Activated CD4-positive, CD25-positive, alpha-beta regulatory T cell treated with anti-CD3 and anti-CD28 coated beads, Interleukin-2, amount 50 U/mL, for 24 hours (primary cell): ENCODE results near the gene SLC24A4.

Experiments used
- ATAC-seq, 2 donors: fragments of 150-1000 bp; cut with Tn5 transposase; one replicate each; pipeline ENCODE4 v1.10.0; 2021; ENCODE audit warnings: mild to moderate bottlenecking in 1 of 2, moderate library complexity in 1 of 2

The SLC24A4 gene

DNA sequence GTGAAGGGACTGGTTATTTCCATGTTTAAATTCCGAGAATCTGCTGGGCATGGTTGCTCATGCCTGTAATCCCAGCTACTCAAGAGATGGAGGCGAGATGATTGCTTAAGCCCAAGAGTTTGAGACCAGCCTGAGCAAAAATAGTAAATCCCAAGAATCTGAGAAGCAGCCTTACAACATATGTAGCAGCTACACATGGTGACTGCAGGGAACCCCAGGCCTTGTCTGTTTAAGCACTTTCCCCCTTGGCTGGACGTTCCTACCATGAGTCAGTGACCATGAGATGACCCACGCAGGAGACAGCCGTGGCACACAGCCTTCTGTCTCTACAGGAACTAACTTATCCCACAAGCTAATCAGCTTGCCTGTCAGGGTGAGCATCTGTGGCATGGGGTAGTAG, 5.5 kb upstream of the SLC24A4 start:
- ATAC-seq = no peak

DNA sequence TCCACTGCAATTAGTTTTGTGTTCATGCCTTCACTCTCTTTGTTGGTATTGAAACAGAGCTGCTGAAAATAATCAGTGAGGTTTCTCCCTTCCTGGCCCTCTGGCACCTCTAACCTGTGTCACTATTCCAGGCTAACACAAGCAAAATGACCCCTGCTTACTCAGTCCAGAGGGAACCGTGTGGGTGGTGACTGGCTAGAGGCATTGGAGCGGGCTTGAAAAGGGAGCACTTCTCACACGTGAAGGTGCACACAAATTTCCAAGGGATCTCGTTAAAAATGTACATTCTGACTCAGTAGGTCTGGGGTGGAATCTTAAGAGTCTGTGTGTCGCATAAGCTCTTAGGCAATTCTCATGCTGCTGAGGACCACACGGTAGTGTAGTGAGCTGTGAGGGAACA, 1.3 kb upstream of the SLC24A4 start:
- ATAC-seq = no peak

DNA sequence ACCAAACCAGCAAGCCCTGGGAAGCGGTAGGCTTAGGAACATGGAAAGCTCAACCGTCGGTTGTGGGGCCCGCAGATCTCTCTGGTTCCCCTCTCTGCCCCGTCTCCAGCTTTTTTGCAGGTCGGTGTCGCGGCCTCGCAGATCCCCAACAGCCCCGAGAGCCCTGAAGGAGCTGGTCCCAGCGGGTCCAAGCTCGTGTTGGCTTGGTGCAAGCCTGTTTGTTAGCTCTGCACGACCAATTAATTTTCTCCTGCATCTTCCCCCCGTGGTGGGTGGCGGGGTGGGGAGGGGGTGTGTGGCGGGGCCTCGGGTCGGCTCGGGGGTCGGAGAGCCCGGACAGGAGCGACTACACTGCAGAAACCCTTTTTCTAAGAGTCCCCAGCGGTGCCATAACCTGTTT, 449 bp upstream of the SLC24A4 start:
- no peak for ATAC-seq

DNA sequence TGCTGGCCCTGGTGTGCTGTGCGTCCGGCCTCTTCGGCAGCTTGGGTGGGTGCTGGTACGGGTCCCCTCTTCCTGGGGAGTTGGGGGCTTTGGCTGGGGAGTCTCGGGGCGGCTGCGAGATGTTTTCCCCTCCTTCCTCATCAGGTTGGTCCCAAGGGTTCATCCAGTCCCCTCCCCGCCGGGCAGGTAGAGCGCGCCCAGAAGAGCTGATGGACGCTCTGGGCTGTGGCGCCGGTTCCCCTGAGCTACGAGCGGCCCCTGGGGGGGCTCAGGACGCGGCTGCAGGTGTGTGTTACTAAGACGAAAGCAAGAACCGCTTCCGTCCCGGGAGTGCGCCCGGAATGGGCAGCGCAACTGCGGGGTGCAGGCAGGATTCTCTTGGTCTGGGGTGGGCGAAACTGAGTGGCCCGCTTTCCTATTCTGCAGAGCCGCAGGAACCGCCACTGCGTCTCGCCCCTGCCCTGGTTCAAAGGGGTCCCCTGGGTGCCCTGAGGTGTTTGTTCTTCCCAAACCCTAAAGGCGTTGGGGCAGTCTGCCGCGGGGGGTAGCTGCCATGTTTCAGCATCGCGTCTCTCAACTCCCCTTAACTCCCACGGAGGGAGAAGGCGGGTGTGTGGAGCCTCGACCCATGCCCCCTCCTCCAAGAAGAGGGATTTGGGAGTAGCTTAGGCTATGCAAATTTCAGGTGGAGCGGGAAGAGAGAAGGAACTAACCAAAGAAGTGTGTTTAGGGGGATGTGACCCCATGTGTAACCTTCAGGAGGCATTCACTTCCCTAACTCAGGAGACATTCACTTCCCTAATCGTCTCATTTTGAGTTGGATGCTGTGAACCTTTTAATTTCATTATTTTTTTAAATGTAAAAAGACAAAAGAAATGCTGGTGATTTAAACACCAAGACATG, 1.2 kb downstream of the SLC24A4 start:
- ATAC-seq = no peak

DNA sequence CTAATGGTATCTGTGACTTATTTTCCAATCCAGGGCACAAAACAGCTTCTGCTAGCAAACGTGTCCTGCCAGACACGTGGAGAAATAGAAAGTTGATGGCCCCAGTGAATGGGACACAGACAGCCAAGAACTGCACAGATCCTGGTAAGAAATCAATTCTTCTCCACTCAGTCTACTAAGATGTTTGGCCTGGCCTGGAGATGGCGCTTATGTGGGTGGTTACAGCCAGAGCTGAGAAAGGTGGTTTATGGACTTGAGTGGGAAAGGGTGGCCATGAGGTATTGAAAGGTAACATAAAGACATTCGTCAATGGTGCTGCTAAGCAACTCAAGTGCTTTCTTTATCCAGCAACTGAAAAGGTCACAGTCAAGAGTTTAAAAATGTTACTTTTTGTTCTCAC, 2.9 kb downstream of the SLC24A4 start:
- ATAC-seq = no peak

DNA sequence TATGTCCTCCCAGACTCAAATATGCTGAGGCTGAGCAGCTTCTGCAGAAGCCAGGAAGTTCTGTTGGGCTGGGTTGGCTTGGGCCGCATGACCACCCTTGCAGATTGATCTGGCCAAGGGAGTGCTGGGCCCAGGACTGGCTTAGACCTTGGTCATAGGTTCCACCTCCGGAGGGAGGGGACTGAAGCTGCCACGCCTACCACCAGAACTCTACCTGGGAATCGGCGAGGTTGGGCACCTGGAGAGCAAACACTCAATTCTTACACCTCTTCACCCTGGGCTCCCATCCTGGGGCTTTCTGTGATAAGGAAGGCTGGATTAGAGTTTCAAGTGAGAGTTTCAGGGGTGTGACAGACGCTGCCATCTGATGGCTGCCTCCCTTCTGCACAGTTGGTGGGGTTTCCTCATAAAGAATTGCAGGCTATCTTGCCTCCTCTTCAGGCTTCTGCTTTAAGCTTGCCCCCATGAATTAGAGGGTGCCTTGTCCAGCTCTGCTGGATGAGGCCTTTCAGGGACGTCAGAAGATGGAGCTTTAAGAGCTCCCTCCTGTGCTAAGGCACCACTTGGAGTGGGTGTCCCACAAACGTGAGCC, 5.8 kb downstream of the SLC24A4 start:
- no peak for ATAC-seq

DNA sequence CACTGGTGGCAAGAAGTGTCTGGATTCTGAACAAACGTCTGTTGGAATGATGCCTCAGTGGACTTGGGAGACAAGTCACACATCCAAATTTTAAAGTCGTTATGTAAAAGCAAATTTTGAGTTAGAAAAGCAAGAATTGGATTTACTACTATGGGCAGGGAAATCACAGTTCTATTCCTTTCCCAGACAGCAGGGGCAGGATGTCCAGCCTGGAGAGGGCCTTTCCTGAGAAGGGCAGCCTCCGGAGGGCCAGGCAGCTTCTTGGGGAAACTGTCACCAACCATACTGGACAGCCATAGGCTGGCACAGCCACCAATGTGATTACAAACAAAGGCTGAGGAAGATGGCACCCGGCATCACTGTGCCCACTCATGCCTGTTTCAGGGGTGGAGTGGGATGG, 11.1 kb downstream of the SLC24A4 start:
- ATAC-seq = no peak

DNA sequence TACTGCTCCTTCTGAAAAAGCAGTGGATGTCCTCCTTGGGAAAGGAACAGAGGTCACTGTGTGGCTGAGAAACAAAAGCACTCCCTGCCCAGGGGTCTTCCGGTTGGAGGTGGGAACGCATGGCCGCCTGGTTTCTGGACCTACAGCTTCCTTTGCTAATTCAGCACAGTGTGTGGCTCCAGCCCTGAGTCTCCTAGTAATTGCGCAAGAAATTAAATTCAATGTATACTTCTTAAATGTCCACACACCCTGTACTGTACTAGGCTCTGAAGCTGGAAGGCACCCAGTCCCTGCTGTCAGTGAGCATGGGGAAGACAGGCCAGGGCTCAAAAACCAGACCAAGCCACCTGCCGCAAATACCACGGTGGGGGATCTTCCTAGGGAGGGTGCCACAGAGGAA, 13.4 kb downstream of the SLC24A4 start:
- ATAC-seq = no peak

DNA sequence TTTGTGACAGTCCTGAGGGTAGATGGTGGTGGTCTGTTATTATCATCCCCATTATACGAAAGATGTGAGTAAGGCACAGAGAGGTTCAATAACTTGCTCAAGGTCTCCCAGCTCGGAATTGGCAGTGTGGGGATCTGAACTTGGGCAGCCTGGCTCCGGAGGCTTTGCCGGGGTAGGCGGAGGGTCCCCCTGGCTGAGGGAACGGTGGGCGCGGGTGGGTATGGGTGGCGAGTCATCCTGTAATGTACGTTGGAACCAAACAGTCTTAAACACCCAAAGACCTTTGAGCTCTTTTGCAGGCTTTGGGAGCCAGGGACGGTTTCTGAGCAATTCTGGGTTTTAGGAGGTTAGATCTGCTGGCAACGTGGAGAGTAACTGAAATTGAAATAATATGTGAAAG, 16.5 kb downstream of the SLC24A4 start:
- ATAC-seq = no peak

DNA sequence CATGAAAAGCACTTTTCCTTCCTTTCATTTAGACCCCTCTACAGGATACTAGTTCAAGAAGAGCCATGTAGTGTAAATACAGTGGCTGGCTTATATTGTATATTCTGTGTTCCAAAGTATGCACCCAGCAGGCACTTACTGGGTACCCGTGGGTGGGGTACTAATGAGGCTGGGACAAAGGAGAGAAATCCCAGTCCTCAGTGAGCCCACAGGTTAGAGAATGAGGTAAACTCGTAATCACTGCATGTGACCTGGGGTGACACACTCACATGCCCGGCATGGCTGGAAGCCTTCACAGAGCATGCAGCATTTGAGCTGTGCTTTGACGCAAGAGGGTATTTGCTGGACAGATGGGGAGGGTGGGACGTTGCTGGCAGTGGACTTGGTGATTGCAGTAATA, 17.1 kb downstream of the SLC24A4 start:
- ATAC-seq = no peak

DNA sequence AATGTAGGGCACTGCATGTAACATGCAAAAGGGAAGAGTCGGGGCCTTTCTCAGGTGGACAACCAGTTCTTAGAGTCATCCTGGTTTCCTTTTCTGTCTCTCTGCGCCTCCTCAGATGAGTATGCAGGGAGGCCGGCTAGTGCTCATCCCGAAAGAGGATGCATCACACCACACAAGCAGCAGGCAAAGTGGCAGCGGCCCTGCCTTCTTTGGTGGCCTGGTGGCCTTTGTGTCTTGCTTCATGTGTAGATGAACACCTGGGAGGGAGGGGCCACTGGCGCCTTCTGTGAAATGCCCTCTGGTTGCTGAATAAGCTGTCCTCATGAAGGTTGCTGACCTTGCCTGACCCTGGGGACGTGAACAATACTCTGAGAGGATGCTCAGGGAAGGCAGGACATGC, 18.0 kb downstream of the SLC24A4 start:
- no peak for ATAC-seq

DNA sequence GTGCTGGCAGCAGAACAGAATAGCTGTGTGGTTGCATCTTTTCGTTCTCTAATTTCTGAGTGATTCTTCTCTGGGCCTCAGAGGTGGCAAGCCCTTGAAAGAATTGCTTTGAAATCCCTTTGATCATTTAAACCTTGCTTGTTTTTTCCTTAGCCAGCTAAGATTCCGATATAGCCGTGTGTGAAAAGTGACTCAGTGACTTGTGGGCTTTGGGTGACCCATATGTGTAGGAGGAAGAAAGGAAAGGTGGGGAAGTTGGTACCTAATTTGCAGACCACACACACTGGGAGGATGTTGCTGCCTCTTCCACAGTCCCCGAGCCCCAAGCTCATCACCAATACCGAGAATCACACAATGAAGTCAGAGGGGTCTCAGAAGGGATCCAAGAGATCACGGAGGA, 18.8 kb downstream of the SLC24A4 start:
- ATAC-seq = peak; percentile 68 to 87

DNA sequence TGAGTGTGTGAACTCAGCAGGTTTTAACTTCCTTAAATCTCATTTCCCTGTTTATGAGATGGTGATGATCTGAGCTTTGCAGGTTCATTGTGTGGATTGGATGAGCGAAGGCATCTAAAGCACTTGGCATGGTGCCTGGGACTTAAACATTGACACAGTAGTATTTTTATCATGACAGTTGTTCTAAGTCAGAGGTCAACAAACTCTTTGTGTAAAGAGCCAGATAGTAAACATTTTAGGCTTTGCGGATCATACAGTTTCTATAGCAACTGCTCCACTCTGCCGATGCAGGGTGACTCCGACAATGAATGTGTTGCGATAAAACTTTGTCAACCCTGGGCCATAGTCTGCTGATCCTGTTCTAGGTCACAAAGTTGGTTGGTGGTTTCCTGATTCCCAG, 25.2 kb downstream of the SLC24A4 start:
- no peak for ATAC-seq

DNA sequence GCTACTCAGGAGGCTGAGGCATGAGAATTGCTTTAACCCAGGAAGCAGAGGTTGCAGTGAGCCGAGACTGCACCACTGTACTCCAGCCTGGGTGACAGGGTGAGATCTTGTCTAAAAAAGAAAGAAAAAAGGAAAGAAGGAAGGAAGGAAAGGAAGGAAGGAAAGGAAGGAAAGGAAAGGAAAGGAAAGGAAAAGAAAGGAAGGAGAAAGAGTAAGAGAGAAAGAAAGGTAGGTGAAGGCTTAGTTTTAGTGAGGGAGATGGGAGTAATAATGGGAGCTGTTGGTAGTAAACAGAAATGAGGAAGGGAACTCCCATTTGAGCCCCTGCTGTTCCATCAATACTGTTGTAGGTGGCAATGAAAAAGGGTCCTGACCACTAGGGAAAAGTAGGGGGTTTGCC, 28.8 kb downstream of the SLC24A4 start:
- no peak for ATAC-seq

DNA sequence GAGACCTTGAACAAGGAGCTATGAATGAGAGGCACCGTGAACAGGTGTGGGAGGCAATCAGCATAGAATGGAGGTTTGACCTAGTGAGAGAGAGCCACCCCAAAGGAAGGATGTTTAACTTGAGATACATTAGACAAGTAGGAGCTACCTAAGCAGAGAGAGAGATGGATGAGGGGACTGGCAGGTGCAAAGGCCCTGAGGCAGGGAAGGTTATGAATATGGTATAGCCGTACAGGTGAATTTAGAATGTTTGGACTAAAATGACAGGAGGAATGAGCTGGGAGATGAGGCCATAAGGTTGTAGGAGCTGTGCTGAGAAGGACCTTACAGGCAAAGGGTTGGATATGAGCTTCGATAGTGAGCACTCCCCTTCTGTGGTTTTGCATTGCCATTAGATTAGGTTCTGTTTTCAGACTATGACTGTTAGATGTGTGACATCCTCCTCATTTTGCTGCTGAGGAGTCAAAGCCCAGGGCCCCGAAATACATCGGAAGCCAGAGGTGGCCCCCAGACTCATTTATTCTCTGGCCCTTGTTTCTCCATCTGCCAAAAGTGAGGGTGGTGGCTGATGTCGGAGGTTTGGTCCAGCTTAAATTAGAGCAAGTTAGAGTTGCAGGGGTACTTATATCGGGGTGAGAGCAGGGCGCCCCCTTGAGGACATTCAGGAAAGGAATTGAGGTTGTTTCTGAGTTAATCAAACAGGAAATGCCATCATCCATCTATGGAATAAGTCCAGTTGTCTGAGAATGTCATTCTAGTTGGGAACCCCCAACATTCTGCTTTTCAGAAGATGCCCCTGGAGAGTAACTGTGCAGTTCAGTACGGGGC, 29.4 kb downstream of the SLC24A4 start:
- ATAC-seq = no peak

DNA sequence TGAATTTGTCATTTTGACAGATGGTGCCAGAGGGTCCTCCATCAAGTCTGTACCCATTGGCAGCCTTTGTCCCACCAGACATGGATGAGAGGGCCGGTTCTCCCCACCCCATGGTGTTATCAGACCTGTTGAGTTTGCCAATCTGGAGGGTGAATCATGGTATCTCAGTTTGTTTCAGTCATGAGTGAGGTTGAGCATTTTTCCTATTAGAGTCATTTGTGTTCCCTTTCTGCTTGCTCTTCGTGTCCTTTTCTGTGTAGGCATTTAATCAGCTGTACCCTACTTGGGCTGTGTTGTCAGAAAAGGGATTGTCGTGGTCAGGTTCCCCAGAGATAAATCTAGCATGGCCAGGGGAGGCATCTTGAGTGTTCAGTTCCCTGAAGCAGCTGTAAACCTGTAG, 30.5 kb downstream of the SLC24A4 start:
- no peak for ATAC-seq

DNA sequence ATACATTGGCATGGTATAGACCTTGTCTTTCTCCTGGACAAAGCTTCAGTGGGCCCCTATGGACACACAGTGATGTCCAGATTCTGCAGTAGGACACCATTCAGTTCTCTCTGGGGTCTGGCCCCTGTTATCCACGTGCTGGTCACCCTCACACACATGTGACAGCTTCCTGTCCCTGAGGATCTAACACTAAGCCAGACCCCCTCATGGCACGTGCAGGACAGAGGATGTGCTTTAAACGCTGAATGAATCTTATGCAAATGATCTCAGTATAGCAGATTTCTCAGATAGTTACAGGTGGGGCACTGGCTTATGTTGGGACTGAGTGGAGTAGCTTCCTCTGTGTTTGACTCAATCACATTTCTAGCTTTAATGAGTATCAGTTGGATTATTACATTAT, 33.7 kb downstream of the SLC24A4 start:
- no peak for ATAC-seq

DNA sequence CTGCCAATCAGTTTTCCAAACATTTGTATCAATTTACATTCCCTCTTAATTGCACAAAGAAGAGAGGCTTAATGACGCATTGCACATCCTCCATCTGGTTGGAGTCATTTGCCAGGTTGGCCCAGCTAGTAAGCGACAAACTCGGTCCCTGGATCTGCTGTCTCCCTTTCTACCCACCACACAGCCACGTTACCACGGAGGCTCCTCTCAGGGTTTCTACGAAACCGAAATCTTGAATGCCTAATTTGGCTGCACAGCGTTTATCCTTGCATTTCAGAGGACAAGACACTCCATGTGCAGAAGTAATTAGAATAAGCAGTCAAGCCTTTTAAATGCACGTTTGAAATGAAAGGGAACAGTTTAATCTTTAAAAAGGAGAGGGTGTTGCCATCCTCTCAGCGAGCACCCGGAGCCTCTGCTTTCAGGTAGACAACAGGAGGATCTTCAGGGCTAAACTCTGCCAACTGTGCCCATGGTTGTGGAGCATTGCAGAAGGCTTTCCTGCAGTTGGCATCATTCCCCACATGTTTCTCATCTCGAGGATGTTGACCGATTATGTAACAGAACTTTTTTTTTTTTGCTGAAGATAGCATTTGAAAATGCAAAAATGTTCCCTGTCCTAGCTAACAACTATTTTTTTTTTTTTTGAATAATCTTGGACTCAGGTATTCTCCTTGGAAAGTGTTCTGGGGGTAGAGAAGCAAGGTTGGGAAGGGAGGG, 37.8 kb downstream of the SLC24A4 start:
- no peak for ATAC-seq

DNA sequence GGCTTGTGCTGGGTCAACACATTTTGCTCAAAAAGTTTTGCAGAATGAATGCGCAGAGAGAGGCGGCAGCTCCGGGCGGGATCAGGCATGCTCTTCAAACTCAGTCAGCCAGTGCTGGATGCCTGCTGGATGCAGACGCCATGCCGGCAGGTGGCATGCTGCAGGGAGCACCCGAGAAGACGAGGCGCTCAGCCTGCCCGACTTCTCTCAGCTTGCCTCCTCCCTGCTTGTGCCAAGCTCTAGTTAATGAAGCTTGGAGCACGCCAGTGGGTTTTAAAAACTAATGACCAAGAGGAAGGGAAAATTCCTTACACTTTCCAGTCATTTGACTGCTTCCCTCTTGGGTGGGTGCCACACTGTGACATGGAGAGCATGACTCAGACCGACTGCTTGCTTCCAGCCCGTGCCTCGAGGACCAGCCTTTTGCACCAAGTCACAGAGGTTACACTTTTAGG, 39.8 kb downstream of the SLC24A4 start:
- no peak for ATAC-seq

DNA sequence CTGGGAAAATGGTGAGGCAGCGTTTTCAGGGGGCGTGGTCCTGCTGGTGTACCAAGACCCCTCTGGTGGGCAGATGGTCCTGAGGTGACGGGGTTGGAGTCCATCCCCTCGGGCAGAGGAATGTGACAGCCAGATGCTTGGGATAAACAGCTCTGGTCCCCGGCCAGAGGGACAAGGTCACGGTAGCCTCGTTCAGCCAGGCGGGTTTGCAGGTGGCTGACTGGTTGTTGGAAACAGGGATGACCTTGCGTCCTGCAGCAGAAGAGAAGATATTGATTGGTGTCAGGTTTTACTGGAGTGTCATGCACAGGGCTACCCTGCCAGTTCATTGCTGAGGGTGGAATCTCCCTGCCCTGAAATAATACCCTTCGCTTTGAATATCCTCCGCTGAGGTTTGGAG, 43.3 kb downstream of the SLC24A4 start:
- ATAC-seq = no peak

DNA sequence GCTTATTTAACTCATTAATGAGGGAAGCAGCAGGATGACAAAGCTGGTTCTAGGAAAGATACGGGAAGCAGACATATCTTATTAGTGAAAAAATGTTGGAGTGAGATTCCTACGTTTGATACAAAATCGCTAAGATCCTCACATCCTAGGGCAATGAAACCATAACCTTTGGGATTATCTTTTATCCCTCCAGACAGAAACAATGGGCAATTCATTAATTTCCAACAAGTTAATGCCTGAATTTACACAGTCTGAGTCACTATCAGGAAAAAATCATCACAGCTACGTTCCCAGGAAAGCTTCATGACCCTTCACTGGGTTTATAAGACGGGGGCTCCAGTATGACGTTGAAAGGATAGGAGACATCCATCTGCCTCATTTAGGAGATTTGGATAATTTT, 45.0 kb downstream of the SLC24A4 start:
- ATAC-seq = no peak

DNA sequence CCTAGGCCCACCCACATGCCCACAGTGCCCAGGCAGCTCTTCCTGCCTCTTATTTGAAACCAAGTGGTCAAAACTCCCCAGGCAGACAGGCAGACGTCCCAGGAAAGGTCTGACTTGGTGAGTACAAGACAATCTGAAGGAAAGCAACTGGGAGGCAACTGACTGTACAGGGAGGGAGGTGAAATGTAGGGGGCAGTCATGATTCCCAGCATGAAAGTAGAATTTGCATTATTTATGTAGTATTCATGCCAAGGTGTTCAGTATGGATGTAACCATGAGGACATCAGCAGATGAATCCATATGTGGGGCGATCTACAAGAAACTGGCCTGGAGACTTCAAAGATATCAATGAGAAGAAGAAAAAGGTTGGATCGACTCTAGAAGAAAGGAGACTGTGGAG, 46.1 kb downstream of the SLC24A4 start:
- no peak for ATAC-seq

DNA sequence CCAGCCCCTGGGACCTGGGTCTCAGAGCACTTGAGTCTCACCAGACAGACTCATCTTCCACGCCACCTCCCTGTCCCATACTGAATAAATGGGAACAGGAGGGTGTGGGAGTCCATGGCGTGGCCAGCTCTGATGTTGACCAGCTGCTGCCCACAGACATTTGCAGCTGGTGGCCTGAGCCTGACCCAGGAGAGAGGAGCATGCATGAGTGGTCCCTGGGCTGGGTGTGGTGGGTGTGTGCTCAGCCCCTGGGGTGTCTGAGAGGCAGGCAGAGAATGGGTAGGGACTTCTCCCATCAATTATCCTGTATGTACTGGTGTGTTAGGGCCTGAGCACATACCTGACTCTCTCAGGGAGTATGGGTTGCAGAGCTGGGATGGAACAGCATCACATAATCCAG, 49.3 kb downstream of the SLC24A4 start:
- ATAC-seq = no peak
